ENCODE measurements around the gene PPP1R14C. TPM values are rescaled to one million over a fixed set of nuclear protein-coding genes. Genes with fewer than 3 reads are reported as not detected.
A peak's percentile ranks its signal among the peaks of the same experiment; 100 is the strongest.

Gene PPP1R14C
- total RNA-seq, 2 experiments from 2014 or later = 0.21 TPM; not detected in 1

- Mint-ChIP-seq H3K9me3 (ENCODE audit: low read depth) (peaks cover 5% of the 10 kb centered on the region), H3K27me3 (peaks cover 61% of the 10 kb centered on the region), H3K36me3 (ENCODE audit: low read depth) (no peaks in the 10 kb centered on the region), H3K4me1 (peaks cover 13% of the 10 kb centered on the region), H3K27ac (no peak overlapping the region), H3K4me3 (no peak overlapping the region)
- ATAC-seq = no peak
- ChIA-PET CTCF (interaction anchor here (0.7 kb wide), 3 partner anchors 14 to 54 kb away, joined by 3 read pairs; no protein-coding TSS in a partner anchor), POLR2A (no interaction called here)
- no peak for DNase-seq
- intact Hi-C loops (cut with DNase I, micrococcal nuclease) = no loop called here
Observed at GRCh38 chr6:150140236-150140969, 2.4 kb upstream of the PPP1R14C start.

GRCh38 chr6:150142097-150142669, 661 bp upstream of the PPP1R14C start:
- Mint-ChIP-seq H3K27me3 (peaks cover 69% of the 10 kb centered on the region), H3K4me3 (peak overlapping the region; percentile 50), H3K36me3 (ENCODE audit: low read depth) (no peaks in the 10 kb centered on the region), H3K27ac (no peak overlapping the region), H3K9me3 (ENCODE audit: low read depth) (peaks cover 5% of the 10 kb centered on the region), H3K4me1 (peaks cover 23% of the 10 kb centered on the region)
- POLR2A ChIA-PET = no interaction called here
- ATAC-seq (peak; percentile 5), DNase-seq (no peak)
- intact Hi-C loops (cut with DNase I, micrococcal nuclease) = no loop called here
- CTCF ChIA-PET = no interaction called here

GRCh38 chr6:150143516-150144293, 861 bp downstream of the PPP1R14C start:
- intact Hi-C loops (cut with DNase I, micrococcal nuclease) = no loop called here
- POLR2A ChIA-PET = no interaction called here

GRCh38 chr6:150144294-150144868, 1.5 kb downstream of the PPP1R14C start:
- H3K27ac Mint-ChIP-seq = no peak overlapping the region
- H3K4me1 Mint-ChIP-seq = peaks cover 18% of the 10 kb centered on the region
- H3K9me3 Mint-ChIP-seq (ENCODE audit: low read depth) = no peaks in the 10 kb centered on the region
- ChIA-PET CTCF (interaction anchor here (1.4 to 1.5 kb wide), 2 partner anchors 14 to 25 kb away, joined by 3 read pairs; no protein-coding TSS in a partner anchor), POLR2A (no interaction called here)
- ATAC-seq (no peak), DNase-seq (no peak)
- H3K36me3 Mint-ChIP-seq (ENCODE audit: low read depth) = no peaks in the 10 kb centered on the region
- intact Hi-C loops (cut with DNase I, micrococcal nuclease) = no loop called here
- no peak overlapping the region for H3K4me3 Mint-ChIP-seq
- peaks cover 67% of the 10 kb centered on the region for H3K27me3 Mint-ChIP-seq

More at GRCh38 chr6:150143516-150144293, 861 bp downstream of the PPP1R14C start:
- H3K4me3 Mint-ChIP-seq = no peak overlapping the region
- DNase-seq (peak; percentile 11), ATAC-seq (no peak)
- peaks cover 67% of the 10 kb centered on the region for H3K27me3 Mint-ChIP-seq
- no peak overlapping the region for H3K27ac Mint-ChIP-seq
- no peaks in the 10 kb centered on the region for H3K9me3 Mint-ChIP-seq (ENCODE audit: low read depth)
- CTCF ChIA-PET = interaction anchor here (1.4 kb wide), 1 partner anchor 15 kb away, joined by 3 read pairs; no protein-coding TSS in a partner anchor
- H3K4me1 Mint-ChIP-seq = peaks cover 18% of the 10 kb centered on the region
- no peaks in the 10 kb centered on the region for H3K36me3 Mint-ChIP-seq (ENCODE audit: low read depth)

- ChIA-PET POLR2A (interaction anchor here (0.6 kb wide), 1 partner anchor 13 kb away, joined by 3 read pairs; no protein-coding TSS in a partner anchor), CTCF (interaction anchor here (1.1 to 1.5 kb wide), 3 partner anchors 12 to 24 kb away, joined by 3 to 4 read pairs (median 3); no protein-coding TSS in a partner anchor)
- Mint-ChIP-seq H3K36me3 (ENCODE audit: low read depth) (no peaks in the 10 kb centered on the region), H3K27ac (no peak overlapping the region), H3K27me3 (peaks cover 69% of the 10 kb centered on the region), H3K9me3 (ENCODE audit: low read depth) (no peaks in the 10 kb centered on the region), H3K4me3 (no peak overlapping the region), H3K4me1 (peaks cover 18% of the 10 kb centered on the region)
- DNase-seq (no peak), ATAC-seq (no peak)
- intact Hi-C loops (cut with DNase I, micrococcal nuclease) = no loop called here
Observed at GRCh38 chr6:150145427-150145826, 2.6 kb downstream of the PPP1R14C start.

- no peak overlapping the region for H3K27ac Mint-ChIP-seq
- DNase-seq (no peak), ATAC-seq (peak; percentile 58)
- peaks cover 18% of the 10 kb centered on the region for H3K4me1 Mint-ChIP-seq
- intact Hi-C loops (cut with DNase I, micrococcal nuclease) = no loop called here
- no peaks in the 10 kb centered on the region for H3K9me3 Mint-ChIP-seq (ENCODE audit: low read depth)
- no peak overlapping the region for H3K4me3 Mint-ChIP-seq
- ChIA-PET CTCF (interaction anchor here (1.0 to 1.1 kb wide), 2 partner anchors 12 to 65 kb away, joined by 3 to 4 read pairs; no protein-coding TSS in a partner anchor), POLR2A (interaction anchor here (0.6 kb wide), 1 partner anchor 13 kb away, joined by 3 read pairs; no protein-coding TSS in a partner anchor)
- peaks cover 69% of the 10 kb centered on the region for H3K27me3 Mint-ChIP-seq
- H3K36me3 Mint-ChIP-seq (ENCODE audit: low read depth) = no peaks in the 10 kb centered on the region
Observed at GRCh38 chr6:150145830-150146229, 3.0 kb downstream of the PPP1R14C start.

- Mint-ChIP-seq H3K4me3 (no peak overlapping the region), H3K36me3 (ENCODE audit: low read depth) (no peaks in the 10 kb centered on the region)
- no peak for ATAC-seq
Observed at GRCh38 chr6:150146436-150146835, 3.6 kb downstream of the PPP1R14C start.

DNA sequence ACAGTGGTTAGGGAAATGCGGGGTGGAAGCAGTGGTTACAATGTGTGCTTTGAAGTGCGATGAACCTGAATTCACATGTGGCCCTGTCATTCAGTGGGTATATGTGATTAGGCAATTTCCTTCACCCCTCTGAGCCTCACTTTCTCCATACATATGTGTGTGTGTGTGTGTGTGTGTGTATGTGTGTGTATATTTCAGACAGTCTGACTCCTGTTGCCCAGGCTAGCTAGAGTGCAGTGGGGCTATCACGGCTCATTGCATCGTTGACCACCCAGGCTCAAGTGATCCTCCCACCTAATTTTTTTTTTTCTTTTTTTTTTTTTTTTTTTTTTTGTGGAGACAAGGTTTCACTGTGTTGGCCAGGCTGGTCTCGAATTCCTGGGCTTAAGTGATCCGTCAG, 6.3 kb downstream of the PPP1R14C start:
- intact Hi-C loops (cut with DNase I, micrococcal nuclease) = no loop called here
- H3K27me3 Mint-ChIP-seq = peaks cover 69% of the 10 kb centered on the region
- H3K9me3 Mint-ChIP-seq (ENCODE audit: low read depth) = no peaks in the 10 kb centered on the region
- no peak for ATAC-seq
- peaks cover 26% of the 10 kb centered on the region for H3K4me1 Mint-ChIP-seq
- no peak overlapping the region for H3K4me3 Mint-ChIP-seq
- H3K27ac Mint-ChIP-seq = no peak overlapping the region
- H3K36me3 Mint-ChIP-seq (ENCODE audit: low read depth) = no peaks in the 10 kb centered on the region
- ChIA-PET CTCF (no interaction called here), POLR2A (no interaction called here)
- DNase-seq = no peak

More at GRCh38 chr6:150146436-150146835, 3.6 kb downstream of the PPP1R14C start:
- Mint-ChIP-seq H3K9me3 (ENCODE audit: low read depth) (no peaks in the 10 kb centered on the region), H3K27me3 (peaks cover 69% of the 10 kb centered on the region), H3K27ac (no peak overlapping the region), H3K4me1 (peaks cover 18% of the 10 kb centered on the region)
- DNase-seq = no peak
- intact Hi-C loops (cut with DNase I, micrococcal nuclease) = no loop called here
- ChIA-PET CTCF (interaction anchor here (0.7 to 1.0 kb wide), 2 partner anchors 66 to 257 kb away, joined by 3 to 5 read pairs; no protein-coding TSS in a partner anchor), POLR2A (no interaction called here)

GRCh38 chr6:150150458-150150820, 7.6 kb downstream of the PPP1R14C start:
- H3K36me3 Mint-ChIP-seq (ENCODE audit: low read depth) = no peaks in the 10 kb centered on the region
- DNase-seq = no peak
- peaks cover 26% of the 10 kb centered on the region for H3K4me1 Mint-ChIP-seq
- ATAC-seq = no peak
- H3K27me3 Mint-ChIP-seq = peaks cover 61% of the 10 kb centered on the region
- no peak overlapping the region for H3K27ac Mint-ChIP-seq
- intact Hi-C loops (cut with DNase I, micrococcal nuclease) = no loop called here
- no peaks in the 10 kb centered on the region for H3K9me3 Mint-ChIP-seq (ENCODE audit: low read depth)
- POLR2A ChIA-PET = no interaction called here
- no peak overlapping the region for H3K4me3 Mint-ChIP-seq
- CTCF ChIA-PET = no interaction called here

GRCh38 chr6:150150821-150151646, 8.2 kb downstream of the PPP1R14C start:
- Mint-ChIP-seq H3K4me1 (peaks cover 20% of the 10 kb centered on the region), H3K36me3 (ENCODE audit: low read depth) (no peaks in the 10 kb centered on the region), H3K4me3 (no peak overlapping the region), H3K9me3 (ENCODE audit: low read depth) (no peaks in the 10 kb centered on the region), H3K27ac (no peak overlapping the region), H3K27me3 (peaks cover 55% of the 10 kb centered on the region)
- no peak for ATAC-seq
- POLR2A ChIA-PET = no interaction called here
- DNase-seq = no peak
- CTCF ChIA-PET = interaction anchor here (0.6 kb wide), 1 partner anchor 690 kb away, joined by 3 read pairs; no protein-coding TSS in a partner anchor
- intact Hi-C loops (cut with DNase I, micrococcal nuclease) = no loop called here
